Measurements from ENCODE around the gene ARMC6.

- no peak for TF ChIP-seq CTCF (IDR thresholded peaks at IDR 0.05; ENCODE audit: low read depth, low read length, poor library complexity, severe bottlenecking)
- no peak for TF ChIP-seq EZH2phosphoT487 (IDR thresholded peaks at IDR 0.05; ENCODE audit: borderline replicate concordance, low read length)
Observed at GRCh38 chr19:19079571-19079970, 46.2 kb downstream of the ARMC6 start.

Measured in DOHH2 (cell line).